Caco-2 (cell line): ENCODE results near the gene ENHO. TPM values are rescaled to one million over a fixed set of nuclear protein-coding genes. Genes with fewer than 3 reads are reported as not detected.
"Not testable (repeated sequence)": the region's sequence is repeated elsewhere in the genome, so short reads cannot be mapped to it uniquely, and the experiment has no call there.

Source experiments
- BruUV-seq: library from RNA; stranded (reverse); fragments of 400-500 nt; replicated peaks from 2 replicates; lab custom pipeline; 2021; lab: Mats Ljungman, UMichigan
- CTCF ChIA-PET: fragments of 300-600 bp; sonication (Branson Sonifier 250); formaldehyde crosslinking; loops from one replicate; lab custom pipeline; 2022; ENCODE audit warnings: antibody characterized with exemption; lab: Charles Lee
- POLR2A ChIA-PET: fragments of 300-600 bp; sonication (Branson Sonifier 250); formaldehyde crosslinking; loops from one replicate; lab custom pipeline; 2022; ENCODE audit warnings: antibody characterized with exemption; lab: Charles Lee
- DNase-seq, 2 experiments: peaks; one replicate each; pipeline versions ENCODE4 v3.0.0 to v3.0.0-alpha.2; 2020 to 2022
- H3K27me3 ChIP-seq: replicated peaks from 2 replicates; pipeline ENCODE4 v1.6.0; 2011; ENCODE audit warnings: low read length; ENCODE audit not compliant: control insufficient read depth, insufficient read depth
- H3K36me3 ChIP-seq: 2 replicates; pipeline ENCODE4 v1.5.1; 2011; ENCODE audit warnings: low read length; ENCODE audit not compliant: control insufficient read depth, insufficient read depth
- H3K4me1 ChIP-seq: fragments of 250-450 bp; sonication (Bioruptor Pico); 2 replicates; pipeline ENCODE4 v1.5.1; 2020; ENCODE audit warnings: mild to moderate bottlenecking
- H3K4me3 ChIP-seq: 2 replicates; pipeline ENCODE4 v1.5.1; 2011; ENCODE audit warnings: low read depth, mild to moderate bottlenecking, control low read depth, low read length
- H3K9me3 ChIP-seq: fragments of 250-450 bp; sonication (Bioruptor Pico); 2 replicates; pipeline ENCODE4 v1.5.1; 2020; ENCODE audit warnings: mild to moderate bottlenecking, moderate library complexity
- H3K27ac Mint-ChIP-seq: one replicate; pipeline ENCODE4 v1.8.0; 2022; ENCODE audit warnings: mixed read lengths; ENCODE audit not compliant: unreplicated experiment
- H3K27me3 Mint-ChIP-seq: one replicate; pipeline ENCODE4 v1.8.0; 2022; ENCODE audit warnings: mixed read lengths; ENCODE audit not compliant: insufficient read depth, unreplicated experiment
- H3K36me3 Mint-ChIP-seq: one replicate; pipeline ENCODE4 v1.8.0; 2022; ENCODE audit warnings: mild to moderate bottlenecking, mixed read lengths; ENCODE audit not compliant: insufficient read depth, unreplicated experiment
- H3K4me1 Mint-ChIP-seq: one replicate; pipeline ENCODE4 v1.8.0; 2022; ENCODE audit warnings: low read depth, mixed read lengths; ENCODE audit not compliant: unreplicated experiment
- H3K4me3 Mint-ChIP-seq: one replicate; pipeline ENCODE4 v1.8.0; 2022; ENCODE audit warnings: mild to moderate bottlenecking, moderate library complexity, mixed read lengths; ENCODE audit not compliant: unreplicated experiment
- H3K9me3 Mint-ChIP-seq: one replicate; pipeline ENCODE4 v1.8.0; 2022; ENCODE audit warnings: mixed read lengths; ENCODE audit not compliant: unreplicated experiment
- intact Hi-C: fragments of 100-400 bp; cut with micrococcal nuclease; formaldehyde crosslinking; loops from one replicate; pipeline ENCODE4 v1.10.0; 2022; ENCODE audit not compliant: unreplicated experiment
- total RNA-seq: library from RNA; stranded (reverse); gene quantifications from 2 replicates; pipeline ENCODE4 v1.2.3, GENCODE V29; 2022
- TF ChIP-seq, protein P1 (sequence below), 2 experiments: fragments of 200-600 bp in 1 of 2; IDR thresholded peaks; 1 replicate in 1 of 2; 2 replicates in 1 of 2; pipeline versions ENCODE4 v1.5.1 to v1.8.0; 2011 to 2022; ENCODE audit warnings: antibody characterized with exemption in 1 of 2, control low read depth in 1 of 2, inconsistent platforms in 1 of 2, low read depth in 1 of 2, low read length in 1 of 2, mild to moderate bottlenecking in 1 of 2, moderate library complexity in 1 of 2; ENCODE audit not compliant: insufficient read depth in 1 of 2, severe bottlenecking in 1 of 2, unreplicated experiment in 1 of 2

ENHO gene
- total RNA-seq, 1 experiment from 2014 or later, result 2.1 TPM

DNA sequence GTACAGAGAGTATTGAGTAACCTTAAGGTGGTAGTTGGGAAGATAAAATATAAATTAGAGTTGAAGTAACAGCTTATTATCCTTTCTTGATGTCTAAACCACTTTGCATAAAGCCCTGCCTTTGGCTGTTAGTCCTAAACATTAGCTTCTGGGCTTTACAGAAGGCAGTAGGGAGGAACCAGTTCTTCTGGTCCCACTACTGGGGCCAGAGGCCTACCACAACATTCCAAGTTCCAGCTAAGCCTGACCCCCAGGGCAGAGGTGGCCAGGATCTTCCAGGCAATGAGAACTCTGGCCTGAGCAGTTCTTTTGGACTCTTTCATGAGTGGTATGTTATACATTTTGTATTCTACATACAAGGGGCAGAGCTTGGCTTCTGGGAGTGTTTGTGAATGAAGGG, 38.1 kb downstream of the ENHO start:
- Histone ChIP-seq H3K27me3 (no peaks in the 10 kb centered on the region), H3K4me3 (no peak overlapping the region), H3K9me3 (no peaks in the 10 kb centered on the region), H3K36me3 (no peaks in the 10 kb centered on the region), H3K4me1 (peaks cover 15% of the 10 kb centered on the region)
- no peaks in the 10 kb centered on the region for H3K27me3 Mint-ChIP-seq
- no peak overlapping the region for H3K27ac Mint-ChIP-seq
- ChIA-PET POLR2A (no interaction called here), CTCF (interaction anchor here (0.5 to 1.2 kb wide), 3 partner anchors 18 to 133 kb away, joined by 4 to 6 read pairs (median 4); no protein-coding TSS in a partner anchor)
- intact Hi-C loops, result loop anchor here (1.0 kb wide), 1 partner anchor 26 kb away; the partner anchor contains the start of genes DNAI1 and FAM219A
- TF ChIP-seq, protein P1, sequence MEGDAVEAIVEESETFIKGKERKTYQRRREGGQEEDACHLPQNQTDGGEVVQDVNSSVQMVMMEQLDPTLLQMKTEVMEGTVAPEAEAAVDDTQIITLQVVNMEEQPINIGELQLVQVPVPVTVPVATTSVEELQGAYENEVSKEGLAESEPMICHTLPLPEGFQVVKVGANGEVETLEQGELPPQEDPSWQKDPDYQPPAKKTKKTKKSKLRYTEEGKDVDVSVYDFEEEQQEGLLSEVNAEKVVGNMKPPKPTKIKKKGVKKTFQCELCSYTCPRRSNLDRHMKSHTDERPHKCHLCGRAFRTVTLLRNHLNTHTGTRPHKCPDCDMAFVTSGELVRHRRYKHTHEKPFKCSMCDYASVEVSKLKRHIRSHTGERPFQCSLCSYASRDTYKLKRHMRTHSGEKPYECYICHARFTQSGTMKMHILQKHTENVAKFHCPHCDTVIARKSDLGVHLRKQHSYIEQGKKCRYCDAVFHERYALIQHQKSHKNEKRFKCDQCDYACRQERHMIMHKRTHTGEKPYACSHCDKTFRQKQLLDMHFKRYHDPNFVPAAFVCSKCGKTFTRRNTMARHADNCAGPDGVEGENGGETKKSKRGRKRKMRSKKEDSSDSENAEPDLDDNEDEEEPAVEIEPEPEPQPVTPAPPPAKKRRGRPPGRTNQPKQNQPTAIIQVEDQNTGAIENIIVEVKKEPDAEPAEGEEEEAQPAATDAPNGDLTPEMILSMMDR (IDR thresholded peaks at IDR 0.05; ENCODE audit: insufficient read depth in 1 of 2, low read depth in 1 of 2, low read length in 1 of 2, severe bottlenecking in 1 of 2, unreplicated experiment in 1 of 2), result no peak
- H3K4me1 Mint-ChIP-seq, result no peaks in the 10 kb centered on the region
- no peak overlapping the region for H3K4me3 Mint-ChIP-seq
- no peaks in the 10 kb centered on the region for H3K36me3 Mint-ChIP-seq
- BruUV-seq, result no TSS peak
- no peaks in the 10 kb centered on the region for H3K9me3 Mint-ChIP-seq
- DNase-seq, result peak; percentile 78 to 79

DNA sequence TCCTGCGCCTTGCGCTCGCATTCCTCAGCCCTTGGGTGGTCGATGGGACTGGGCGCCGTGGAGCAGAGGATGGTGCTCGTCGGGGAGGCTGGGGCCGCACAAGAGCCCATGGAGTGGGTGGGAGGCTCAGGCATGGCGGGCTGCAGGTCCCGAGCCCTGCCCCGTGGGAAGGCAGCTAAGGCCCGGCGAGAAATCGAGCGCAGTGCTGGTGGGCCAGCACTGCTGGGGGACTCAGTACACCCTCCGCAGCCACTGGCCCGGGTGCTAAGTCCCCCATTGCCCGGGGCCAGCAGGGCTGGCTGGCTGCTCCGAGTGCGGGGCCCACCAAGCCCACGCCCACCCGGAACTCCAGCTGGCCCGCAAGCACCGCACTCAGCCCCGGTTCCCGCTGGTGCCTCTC, 40.0 kb downstream of the ENHO start:
- intact Hi-C loops, DNase-seq, H3K4me1 Mint-ChIP-seq, H3K27me3 Mint-ChIP-seq, H3K9me3 ChIP-seq, H3K4me3 ChIP-seq, H3K27me3 ChIP-seq, BruUV-seq, POLR2A ChIA-PET, H3K36me3 ChIP-seq, H3K27ac Mint-ChIP-seq, H3K9me3 Mint-ChIP-seq, H3K36me3 Mint-ChIP-seq, CTCF ChIA-PET, H3K4me3 Mint-ChIP-seq: not testable (repeated sequence)
- peaks cover 15% of the 10 kb centered on the region for H3K4me1 ChIP-seq

DNA sequence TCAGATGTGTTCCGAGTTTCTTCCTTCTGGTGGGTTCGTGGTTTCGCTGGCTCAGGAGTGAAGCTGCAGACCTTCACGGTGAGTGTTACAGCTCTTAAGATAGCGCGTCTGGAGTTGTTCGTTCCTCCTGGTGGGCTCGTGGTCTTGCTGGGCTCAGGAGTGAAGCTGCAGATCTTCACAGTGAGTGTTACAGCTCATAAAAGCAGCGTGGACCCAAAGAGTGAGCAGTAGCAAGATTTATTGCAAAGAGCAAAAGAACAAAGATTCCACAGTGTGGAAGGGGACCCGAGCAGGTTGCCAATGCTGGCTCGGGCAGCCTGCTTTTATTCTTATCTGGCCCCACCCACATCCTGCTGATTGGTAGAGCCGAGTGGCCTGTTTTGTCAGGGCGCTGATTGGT, 41.2 kb downstream of the ENHO start:
- peaks cover 15% of the 10 kb centered on the region for H3K4me1 ChIP-seq
- H3K27ac Mint-ChIP-seq, H3K4me3 Mint-ChIP-seq, H3K36me3 ChIP-seq, H3K36me3 Mint-ChIP-seq, CTCF ChIA-PET, POLR2A ChIA-PET, H3K4me1 Mint-ChIP-seq, intact Hi-C loops, H3K27me3 Mint-ChIP-seq, H3K4me3 ChIP-seq, H3K9me3 Mint-ChIP-seq, DNase-seq, BruUV-seq, H3K27me3 ChIP-seq, H3K9me3 ChIP-seq: not testable (repeated sequence)

DNA sequence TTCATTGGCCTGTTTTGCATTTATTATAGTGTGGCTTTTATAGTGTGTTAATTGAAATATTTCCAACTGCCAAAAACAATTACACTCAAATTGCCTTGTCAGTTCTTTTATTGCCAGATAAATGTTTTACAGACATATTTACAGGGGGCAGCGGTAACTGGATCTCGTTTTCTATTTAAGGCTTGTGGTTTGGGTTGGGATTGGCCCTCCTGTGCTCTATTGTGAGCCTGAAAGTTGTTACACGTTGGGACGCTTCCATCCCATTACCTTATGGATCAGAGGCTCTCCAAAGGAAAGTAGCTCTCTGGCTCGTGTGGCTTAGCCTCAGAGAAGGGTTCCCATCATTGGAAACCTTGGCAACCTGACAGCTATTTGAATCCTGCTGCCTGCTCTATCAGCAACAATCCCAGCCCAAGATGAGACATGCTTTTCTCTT, 43.3 kb downstream of the ENHO start:
- no peak for DNase-seq
- H3K4me3 Mint-ChIP-seq, result no peak overlapping the region
- Histone ChIP-seq H3K36me3 (no peaks in the 10 kb centered on the region), H3K27me3 (no peaks in the 10 kb centered on the region), H3K9me3 (no peaks in the 10 kb centered on the region), H3K4me1 (peaks cover 3% of the 10 kb centered on the region), H3K4me3 (no peak overlapping the region)
- peaks cover 3% of the 10 kb centered on the region for H3K27me3 Mint-ChIP-seq
- H3K36me3 Mint-ChIP-seq, result no peaks in the 10 kb centered on the region
- H3K27ac Mint-ChIP-seq, result no peak overlapping the region
- H3K4me1 Mint-ChIP-seq, result no peaks in the 10 kb centered on the region
- BruUV-seq, result no TSS peak
- CTCF ChIA-PET, result interaction anchor here (0.5 kb wide), 1 partner anchor 127 kb away, joined by 3 read pairs; no protein-coding TSS in a partner anchor
- POLR2A ChIA-PET, result no interaction called here
- TF ChIP-seq, protein P1 (IDR thresholded peaks at IDR 0.05; ENCODE audit: insufficient read depth in 1 of 2, low read depth in 1 of 2, low read length in 1 of 2, severe bottlenecking in 1 of 2, unreplicated experiment in 1 of 2), result no peak
- no peaks in the 10 kb centered on the region for H3K9me3 Mint-ChIP-seq
- intact Hi-C loops, result no loop called here
